Sciatic nerve (tissue), 2 donors: Measurements from ENCODE around the gene CDCP2. TPM values are rescaled to one million over a fixed set of nuclear protein-coding genes. Genes with fewer than 3 reads are reported as not detected.
"Not testable (repeated sequence)": the region's sequence is repeated elsewhere in the genome, so short reads cannot be mapped to it uniquely, and the experiment has no call there.

Source experiments
- ATAC-seq: fragments of 200-7000 bp; cut with Tn5 transposase; one replicate; pipeline ENCODE4 v1.9.1; 2020; ENCODE audit warnings: mild to moderate bottlenecking, moderate library complexity
- DNase-seq: peaks from one replicate; pipeline ENCODE4 v3.0.0-alpha.2; 2020; ENCODE audit warnings: low spot score
- intact Hi-C: fragments of 100-400 bp; cut with DNase I; formaldehyde crosslinking; loops from one replicate; pipeline ENCODE4 v1.14.2; 2022
- total RNA-seq: library from RNA; stranded (reverse); fragmentation: NEBNext Ultra II Directional; extraction: Animal tissue kit (Norgen Biotek cat#: 25700); gene quantifications from one replicate; pipeline ENCODE4 v1.2.1, GENCODE V29; 2021
- donor health status: DM: no; HTN: no; CAD: no.
- donor health status: DM: no; HTN: no; CAD: no.

Gene CDCP2
- total RNA-seq, 1 donor from 2014 or later = 0.22 TPM

DNA sequence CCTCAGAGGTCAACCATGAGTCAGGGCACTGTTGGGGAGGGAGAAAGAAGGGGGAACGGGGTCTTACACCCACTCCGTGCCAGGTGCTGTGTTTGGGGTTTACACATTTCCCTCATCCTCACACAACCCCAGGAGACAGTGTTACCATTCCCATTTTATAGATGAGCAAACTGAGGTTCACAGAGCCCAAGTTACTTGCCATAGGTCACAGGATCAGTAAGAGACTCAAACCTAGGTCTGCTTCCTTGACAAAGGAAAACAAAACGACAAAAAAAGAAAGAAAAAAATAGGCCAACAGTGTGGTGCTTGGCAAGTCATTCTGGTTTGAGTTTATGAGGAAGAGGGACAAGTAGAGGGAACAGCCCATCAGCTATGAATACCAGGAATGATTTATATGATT, 16.3 kb upstream of the CDCP2 start:
- intact Hi-C loops = no loop called here
- ATAC-seq (no peak), DNase-seq (no peak)

DNA sequence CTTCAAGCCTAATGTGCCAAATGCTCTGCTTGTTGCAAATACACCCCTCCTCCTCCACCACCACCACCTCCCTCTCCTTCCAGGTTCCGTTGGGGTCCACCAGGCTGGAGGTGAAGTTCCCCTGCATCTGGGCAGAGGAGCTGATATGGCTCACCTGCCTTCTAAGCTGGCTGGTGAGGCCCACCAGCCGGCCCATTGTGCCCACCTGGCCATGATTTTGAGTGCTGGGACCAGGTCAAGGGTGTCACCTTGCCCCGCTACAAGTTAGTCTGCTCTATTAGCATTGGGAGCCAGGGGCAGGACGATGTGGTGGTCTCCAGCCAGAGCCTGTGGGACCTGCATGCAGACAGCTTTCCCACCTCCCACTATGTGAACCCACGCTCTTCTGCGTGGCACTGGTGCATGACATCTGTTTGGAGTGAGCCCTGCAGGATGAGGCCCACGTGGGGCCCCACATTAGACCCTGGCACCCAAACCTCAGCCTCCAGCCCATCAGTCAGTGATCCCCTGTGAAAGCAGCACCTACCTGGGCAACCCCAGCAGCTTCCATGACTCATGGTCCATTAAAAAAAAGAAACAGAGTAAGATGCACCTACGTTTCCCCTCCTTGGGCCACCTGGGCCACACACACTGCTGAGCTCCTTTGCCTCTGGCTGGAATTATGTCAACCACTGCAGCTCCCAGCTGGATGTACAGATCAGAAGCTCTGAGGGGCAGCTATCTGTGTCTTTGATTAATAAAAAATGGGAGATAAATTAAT, 15.6 kb upstream of the CDCP2 start:
- DNase-seq (no peak), ATAC-seq (no peak)
- intact Hi-C loops = no loop called here

DNA sequence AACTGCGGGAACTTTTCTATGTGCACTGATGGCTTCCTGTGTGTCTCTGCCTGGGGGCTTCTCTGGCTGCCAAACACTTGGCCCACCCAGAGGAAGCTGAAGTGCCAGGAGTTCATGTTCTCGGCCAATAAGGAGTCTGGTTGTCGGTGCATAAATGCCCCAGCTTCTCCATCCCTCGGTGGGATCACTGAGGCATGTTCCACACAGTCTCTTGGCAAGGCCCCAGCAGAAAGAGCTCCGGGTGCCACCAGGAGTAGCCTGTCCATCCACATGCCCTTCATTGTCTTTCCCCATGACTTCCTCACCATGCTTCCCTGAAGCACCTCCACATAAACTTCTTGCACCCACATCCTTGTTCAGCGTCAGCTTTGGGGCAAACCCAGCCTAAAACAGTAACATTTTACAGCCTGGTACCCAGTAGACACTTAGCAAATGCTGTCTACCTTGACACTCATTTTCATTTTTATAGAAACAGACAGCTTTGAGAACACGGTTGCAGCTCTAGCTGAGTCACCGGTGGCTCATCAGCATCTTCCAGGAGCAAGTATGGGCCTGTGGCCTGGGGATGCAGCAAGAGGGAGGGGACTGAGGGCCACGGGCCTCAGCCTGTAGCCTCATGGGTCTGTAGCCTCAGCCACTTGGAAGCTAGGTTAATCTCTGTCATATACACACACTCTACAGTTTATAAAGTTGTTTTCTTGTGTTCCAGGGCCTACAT, 14.8 kb upstream of the CDCP2 start:
- no peak for DNase-seq
- ATAC-seq = no peak
- intact Hi-C loops = no loop called here

DNA sequence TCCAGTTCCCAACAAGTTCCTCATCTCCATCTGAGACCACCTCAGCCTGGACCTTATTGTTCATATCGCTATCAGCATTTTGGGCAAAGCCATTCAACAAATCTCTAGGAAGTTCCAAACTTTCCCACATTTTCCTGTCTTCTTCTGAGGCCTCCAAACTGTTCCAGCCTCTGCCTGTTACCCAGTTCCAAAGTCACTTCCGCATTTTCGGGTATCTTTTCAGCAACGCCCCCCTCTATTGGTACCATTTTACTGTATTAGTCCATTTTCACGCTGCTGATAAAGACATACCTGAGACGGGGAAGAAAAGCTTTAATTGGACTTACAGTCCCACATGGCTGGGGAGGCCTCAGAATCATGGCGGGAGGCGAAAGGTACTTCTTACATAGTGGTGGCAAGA, 13.6 kb upstream of the CDCP2 start:
- intact Hi-C loops, ATAC-seq, DNase-seq: not testable (repeated sequence)

DNA sequence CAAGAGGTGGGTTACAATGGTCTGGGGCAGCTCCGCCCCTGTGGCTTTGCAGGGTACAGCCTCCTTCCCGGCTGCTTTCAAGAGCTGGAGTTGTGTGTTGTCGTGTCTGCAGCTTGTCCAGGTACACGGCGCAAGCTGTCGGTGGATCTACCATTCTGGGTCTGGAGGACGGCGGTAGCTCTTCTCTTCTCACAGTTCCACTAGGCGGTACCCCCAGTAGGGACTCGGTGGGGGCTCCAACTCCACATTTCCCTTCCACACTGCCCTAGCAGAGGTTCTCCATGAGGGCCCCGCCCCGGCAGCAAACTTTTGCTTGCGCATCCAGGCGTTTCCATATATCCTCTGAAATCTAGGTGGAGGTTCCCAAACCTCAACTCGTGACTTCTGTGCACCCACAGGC, 12.3 kb upstream of the CDCP2 start:
- intact Hi-C loops = no loop called here
- no peak for DNase-seq
- no peak for ATAC-seq

DNA sequence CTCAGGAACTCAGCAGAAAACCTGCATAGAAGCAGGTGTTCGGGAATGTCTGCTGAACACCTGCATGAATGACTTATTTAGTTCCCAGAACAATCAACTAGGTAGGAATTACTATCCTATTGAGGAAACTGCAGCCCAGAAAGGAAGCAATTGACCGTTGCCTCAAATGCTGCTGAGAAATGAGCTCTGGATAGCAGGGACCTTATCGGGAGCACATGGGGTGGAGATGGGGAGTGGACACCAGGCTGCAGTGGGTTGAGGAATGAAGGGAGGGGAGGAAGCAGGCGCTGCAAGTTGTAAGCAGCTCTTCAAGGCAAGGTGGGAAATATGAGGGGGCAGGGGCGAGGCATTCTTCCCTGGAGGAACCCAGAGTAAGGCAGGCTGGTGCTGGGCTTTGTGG, 10.8 kb upstream of the CDCP2 start:
- intact Hi-C loops = no loop called here
- no peak for ATAC-seq
- no peak for DNase-seq

DNA sequence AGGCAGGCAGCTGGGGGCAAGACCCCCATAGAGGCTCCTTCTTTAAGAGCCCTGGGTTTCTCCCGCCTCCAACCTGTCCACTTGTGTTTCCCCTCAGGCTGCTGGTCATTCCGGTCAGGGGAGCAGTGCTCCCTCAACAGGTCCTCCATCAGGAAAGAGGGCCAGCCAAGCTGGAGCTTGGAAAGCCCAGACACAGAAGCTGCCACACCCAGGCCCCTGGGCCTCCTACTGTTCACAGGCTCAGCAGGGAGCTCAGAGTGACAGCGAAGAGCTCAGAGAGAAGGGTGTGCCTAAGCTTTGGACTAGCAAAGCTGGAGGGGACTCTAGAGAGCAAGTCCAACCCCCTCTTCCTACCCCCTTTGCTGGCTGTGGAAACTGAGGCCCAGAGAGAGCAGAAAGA, 10.3 kb upstream of the CDCP2 start:
- no peak for DNase-seq
- intact Hi-C loops = no loop called here
- ATAC-seq = no peak

DNA sequence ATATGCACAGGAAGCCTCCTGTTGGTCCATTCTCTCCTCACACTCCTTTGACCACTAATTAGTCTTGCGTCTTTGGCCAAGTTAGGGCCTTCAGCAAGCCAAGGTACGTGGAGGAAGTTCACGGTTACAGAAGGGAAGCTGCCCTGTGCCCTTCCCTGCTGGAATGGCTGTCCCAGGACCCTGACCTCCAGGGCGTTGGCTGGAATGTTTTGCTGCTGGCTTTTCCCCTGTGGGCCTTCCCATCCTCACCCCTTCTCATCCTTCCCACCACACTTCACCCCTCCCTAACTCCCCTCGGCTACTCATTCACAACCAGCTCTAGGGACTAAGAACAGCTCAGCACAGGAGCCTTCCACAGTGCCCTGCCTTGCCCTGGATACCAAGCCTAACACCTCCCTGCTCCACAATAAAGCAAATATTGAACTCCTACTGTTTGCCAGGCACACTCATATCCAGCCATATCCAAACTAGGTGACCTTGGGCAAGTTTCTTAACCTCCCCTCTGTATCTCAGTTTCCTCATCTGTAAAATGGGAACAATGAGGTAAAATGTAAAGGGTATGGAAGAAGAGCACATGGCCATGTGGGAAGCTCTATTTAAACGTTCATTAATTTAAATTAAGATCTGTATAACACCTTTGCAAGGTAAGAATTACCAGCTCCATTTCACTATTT, 8.8 kb upstream of the CDCP2 start:
- DNase-seq (no peak), ATAC-seq (peak; percentile 48)
- intact Hi-C loops = no loop called here

DNA sequence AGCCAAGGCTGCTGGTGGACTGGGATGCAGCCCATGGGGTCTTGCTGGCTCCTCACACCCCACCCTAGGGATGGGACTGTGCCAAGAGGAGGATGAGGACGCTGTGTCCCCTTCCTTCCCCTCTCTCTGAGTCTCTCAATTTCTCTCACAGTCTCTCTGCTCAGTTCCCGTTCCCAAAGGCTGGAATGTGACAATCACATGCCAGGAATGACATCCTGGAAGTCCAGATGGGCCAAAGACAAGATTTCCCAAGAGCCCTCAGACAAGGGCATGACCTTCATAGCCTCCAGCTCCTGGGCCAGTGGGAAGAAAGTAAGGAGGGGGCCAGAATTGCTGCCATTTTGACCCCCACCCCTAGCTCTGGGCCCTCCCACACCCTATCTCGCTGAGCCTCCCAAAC, 7.6 kb upstream of the CDCP2 start:
- intact Hi-C loops = no loop called here
- ATAC-seq = no peak
- no peak for DNase-seq

DNA sequence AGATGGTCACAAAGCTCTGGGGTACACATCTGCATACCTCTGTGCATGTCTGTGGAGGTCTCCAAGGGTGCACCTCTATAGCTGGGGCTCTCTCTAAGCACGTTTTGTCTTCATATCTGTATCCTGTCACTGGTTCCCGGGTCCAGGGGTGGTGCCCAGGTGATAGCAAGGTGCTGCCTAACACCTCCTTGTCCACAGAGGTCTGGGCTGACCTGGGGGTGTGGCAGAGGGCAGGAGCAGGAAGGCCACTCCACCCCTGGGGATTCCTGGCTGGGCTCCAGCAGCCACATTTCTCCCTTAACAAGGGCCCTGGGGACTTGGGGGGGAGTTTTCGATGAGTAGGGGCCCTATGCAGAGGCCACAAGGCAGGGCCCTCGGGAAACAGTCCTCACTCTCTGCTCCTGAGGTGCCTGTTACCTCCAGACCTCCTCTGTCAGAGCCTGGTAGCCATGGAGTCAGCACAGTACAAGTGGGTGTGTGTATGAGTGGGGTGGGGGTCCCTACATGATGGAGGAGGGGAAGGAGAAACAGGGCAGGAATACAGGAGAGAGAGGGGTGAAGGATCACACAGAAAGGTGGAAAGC, 7.0 kb upstream of the CDCP2 start:
- ATAC-seq (no peak), DNase-seq (no peak)
- intact Hi-C loops = no loop called here

DNA sequence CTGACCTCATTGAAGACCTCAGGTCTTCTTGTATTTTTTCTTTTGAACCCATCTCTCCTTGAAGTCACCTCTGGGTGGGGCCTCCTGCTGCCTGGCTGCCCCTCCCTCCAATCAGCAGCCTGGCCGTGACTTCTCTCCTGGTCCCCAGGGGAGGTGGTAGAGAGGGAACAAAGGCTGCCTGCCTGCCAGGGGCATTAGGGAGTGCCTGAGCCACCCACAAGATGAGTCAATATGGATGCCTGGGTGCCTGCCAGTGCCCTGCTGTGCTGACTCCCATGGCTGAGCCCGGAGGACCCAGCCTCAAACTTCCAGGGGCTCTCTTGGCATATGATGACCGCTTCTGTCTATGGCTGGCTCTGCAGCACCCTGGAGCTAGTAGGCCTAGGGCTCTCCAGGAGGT, 5.3 kb upstream of the CDCP2 start:
- ATAC-seq (no peak), DNase-seq (no peak)
- intact Hi-C loops = no loop called here

DNA sequence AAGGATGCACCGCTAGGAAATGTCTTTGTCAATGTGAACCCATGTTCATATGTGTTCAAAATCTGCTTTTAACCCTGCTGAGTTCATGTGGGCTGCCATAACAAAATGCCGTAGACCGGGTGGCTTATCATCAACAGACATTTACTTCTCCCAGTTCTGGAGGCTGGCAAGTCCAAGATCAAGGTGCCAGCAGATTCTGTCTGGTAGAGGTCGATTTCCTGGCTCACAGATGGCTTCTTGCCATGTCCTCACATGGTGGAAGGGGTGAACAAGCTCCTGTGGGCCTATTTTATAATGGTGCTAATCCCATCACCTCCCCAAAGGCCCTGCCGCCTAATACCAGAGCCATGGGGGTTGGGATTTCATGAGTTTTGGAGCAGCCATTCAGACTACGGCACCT, 4.6 kb upstream of the CDCP2 start:
- intact Hi-C loops = no loop called here
- DNase-seq (no peak), ATAC-seq (no peak)

DNA sequence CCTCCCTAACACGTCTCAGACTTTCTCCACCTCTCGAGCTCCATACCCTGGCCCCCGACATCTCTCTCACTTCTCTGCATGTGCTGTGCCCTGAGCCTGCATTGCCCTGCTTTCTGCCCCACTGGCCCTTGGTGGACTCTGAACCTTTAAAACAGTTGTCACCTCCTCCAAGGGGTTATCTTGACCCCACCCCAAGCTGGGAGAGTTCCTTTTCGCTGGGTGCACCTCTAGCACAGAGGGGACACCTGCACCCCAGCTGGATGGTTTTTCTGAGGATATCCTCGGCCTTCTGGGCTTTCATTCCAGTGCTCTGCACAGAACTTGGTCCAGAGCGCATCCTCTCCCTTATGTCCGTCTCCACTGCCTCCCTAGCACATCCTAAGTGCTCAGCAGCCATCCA, 4.2 kb upstream of the CDCP2 start:
- DNase-seq (no peak), ATAC-seq (no peak)
- intact Hi-C loops = no loop called here

DNA sequence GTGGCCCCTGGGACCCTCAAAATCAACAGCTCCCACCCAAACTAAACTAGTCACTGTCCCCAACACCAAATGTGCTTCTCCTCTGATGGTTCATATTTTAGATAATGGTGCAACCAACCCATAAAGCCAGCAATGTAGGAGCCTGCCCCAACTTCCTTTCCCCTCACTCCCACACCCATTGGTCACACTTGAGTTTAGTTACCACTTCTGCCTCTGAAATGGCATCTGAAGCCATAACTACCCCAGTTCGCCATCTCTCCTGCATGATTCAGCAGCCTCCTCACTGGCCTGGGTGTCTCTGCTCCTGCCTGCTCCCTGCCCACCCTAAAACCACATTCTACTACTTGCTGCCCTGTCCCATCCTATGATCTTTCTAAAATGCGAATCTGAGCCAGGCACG, 3.4 kb upstream of the CDCP2 start:
- no peak for DNase-seq
- intact Hi-C loops = no loop called here
- no peak for ATAC-seq

DNA sequence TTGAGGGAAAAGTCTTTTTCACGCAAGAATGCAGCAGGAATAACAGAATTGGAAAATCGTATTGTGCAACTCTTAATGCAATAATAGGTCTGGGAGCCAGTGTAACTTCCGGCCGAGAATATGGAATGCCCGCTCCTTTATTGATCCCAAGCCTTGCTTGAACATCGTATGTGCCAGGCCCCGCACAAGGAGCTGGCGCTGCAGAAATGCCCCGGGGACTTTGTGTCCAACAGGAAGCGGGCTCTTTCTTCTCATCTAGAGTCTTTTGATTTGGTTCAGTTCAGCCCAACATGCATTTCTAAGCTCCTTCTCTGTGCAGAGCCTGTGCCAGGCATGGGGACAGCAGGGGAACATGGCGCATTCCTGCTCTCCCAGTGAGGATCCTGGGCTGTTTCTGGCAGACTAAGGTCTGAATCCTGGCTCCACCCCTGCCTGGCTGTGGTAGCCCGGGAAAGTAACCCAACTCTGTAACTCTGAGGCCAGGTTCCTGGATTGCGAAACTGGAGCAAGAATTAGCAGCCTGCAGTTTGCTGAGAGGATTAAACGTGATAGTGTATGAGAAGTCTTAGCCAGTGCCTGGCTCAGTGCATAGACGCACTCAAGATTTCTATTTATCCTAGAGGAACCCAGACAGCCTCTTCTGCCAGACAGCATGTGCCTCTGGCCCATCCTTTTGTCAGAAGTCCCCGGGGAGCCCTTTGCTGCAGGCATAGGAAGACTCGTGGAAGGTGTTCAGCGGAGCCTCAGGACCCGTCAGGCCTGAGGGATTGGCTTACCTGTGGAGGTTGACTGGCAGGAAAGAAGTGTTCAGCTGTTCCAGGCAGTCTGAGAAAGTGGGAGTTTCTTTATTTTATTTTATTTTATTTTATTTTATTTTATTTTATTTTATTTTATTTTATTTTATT, 987 bp upstream of the CDCP2 start:
- peak; percentile 67 for DNase-seq
- peak; percentile 91 for ATAC-seq
- intact Hi-C loops = no loop called here

DNA sequence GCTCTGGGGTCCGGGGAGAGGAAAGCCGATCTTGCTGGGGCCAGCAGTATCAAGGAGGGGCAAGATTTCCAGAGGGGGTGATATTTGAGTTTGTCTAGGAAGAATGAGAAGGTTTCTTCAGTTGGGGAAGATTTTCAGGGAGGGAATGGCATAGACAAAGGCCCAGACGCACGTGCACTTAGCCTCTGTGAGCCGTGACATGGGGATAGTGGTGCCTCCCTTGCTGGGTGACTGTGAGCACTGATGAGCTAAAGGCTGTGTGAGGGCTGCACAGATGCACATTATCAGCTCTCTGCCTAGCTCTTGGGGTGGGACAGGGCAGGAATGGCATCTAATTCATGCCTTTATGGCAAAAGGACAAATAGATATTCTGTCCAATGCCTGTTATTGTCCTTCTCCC, 1.8 kb downstream of the CDCP2 start:
- ATAC-seq (no peak), DNase-seq (no peak)
- intact Hi-C loops = no loop called here

DNA sequence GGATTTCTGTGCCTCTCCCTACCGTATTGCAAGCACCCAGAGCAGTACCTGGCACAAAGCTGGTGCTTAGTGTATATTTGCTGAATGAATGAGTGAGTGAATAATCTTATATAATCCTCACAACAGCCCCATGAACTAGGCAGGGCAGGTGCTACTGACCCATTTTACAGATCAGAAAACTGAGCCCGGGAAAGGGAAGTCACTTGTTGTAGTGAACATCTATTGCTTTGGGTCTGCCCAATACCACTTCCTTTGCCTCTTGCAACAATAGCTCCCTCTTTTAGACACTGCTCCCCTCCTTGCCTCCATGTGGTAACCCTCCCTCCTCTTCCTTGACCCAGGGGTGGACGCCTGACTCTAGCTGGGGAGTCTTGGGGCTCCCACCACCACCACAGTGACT, 3.1 kb downstream of the CDCP2 start:
- intact Hi-C loops = no loop called here
- ATAC-seq (no peak), DNase-seq (no peak)

DNA sequence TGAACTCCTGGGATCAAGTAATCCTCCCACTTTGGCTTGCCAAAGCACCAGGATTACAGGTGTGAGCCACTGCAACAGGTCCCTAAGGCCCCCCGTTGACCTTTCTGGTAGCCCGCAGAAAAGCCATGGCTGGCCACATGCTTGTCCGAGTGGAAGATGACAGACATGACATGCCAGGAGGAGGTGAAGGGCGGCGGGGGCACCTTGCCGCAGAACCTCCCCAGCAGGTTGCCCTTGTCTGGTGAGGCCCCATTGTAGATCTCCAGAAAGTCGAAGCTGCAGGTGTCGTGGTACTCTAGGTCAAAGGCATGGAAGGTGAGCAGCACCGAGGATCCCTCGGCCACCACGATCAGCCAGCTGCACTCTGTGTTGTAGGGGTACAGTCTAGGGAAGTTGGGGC, 8.4 kb downstream of the CDCP2 start:
- DNase-seq = no peak
- intact Hi-C loops = no loop called here
- ATAC-seq = no peak
